Measurements from ENCODE around the gene BRD3. TPM values are rescaled to one million over a fixed set of nuclear protein-coding genes. Genes with fewer than 3 reads are reported as not detected.
"Not testable (repeated sequence)": the region's sequence is repeated elsewhere in the genome, so short reads cannot be mapped to it uniquely, and the experiment has no call there.

BRD3 gene
- total RNA-seq, 1 donor from 2014 or later, result 19.9 TPM

DNA sequence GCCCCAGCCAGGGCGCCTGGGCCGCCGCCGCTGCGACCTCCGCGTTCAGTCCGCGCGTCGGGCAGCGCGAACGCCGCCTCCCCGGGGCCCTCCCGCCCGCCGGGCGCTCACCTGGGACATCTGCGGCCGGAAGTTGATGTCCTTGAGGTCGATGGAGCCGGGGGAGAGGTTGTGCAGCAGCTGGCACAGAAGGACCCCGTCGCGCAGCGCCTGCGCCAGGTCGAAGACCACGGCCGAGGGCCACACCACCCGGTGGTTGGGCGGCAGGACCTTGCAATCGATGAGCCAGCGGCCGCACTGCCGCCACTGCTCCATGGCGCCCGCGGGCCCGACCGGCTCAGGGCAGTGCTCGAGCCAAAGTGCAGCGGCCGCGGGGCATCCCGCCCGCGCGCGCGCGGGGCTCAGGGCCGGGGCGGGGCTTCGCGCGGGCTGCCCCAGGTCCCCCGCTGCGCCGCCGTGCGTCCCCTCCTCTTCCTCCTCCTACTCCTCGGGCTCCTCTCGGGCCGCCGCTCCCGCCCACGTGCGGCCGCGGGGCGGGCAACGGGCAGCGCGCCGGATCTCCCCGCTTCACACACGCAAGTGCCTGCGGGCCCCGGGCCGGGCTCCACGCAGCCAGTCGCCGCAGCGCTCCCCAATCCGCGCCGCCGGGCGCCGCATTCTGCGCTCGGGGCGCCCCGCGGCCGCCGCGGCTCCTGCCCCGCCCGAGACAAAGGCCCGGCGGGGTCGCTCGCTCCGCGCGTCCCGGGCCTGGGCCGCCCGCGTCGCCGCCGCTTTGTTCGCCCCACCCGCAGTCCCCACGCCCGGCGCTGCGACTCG lies 75.7 kb downstream of the BRD3 start, which contains the start of gene VAV2:
TSS of gene VAV2 (minus strand) at position 361 of the 816 bp plus-strand sequence. CDS start at position 315, 46 bp downstream.
- H3K4me3 ChIP-seq (ENCODE audit: low read depth, low read length), result peak within 1 kb of the TSS; percentile 88
- DNase-seq (ENCODE audit: low read depth), result no peak
- TF ChIP-seq, protein P1, sequence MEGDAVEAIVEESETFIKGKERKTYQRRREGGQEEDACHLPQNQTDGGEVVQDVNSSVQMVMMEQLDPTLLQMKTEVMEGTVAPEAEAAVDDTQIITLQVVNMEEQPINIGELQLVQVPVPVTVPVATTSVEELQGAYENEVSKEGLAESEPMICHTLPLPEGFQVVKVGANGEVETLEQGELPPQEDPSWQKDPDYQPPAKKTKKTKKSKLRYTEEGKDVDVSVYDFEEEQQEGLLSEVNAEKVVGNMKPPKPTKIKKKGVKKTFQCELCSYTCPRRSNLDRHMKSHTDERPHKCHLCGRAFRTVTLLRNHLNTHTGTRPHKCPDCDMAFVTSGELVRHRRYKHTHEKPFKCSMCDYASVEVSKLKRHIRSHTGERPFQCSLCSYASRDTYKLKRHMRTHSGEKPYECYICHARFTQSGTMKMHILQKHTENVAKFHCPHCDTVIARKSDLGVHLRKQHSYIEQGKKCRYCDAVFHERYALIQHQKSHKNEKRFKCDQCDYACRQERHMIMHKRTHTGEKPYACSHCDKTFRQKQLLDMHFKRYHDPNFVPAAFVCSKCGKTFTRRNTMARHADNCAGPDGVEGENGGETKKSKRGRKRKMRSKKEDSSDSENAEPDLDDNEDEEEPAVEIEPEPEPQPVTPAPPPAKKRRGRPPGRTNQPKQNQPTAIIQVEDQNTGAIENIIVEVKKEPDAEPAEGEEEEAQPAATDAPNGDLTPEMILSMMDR (conservative IDR thresholded peaks at IDR 0.05; ENCODE audit: low read depth, low read length), result no peak

DNA sequence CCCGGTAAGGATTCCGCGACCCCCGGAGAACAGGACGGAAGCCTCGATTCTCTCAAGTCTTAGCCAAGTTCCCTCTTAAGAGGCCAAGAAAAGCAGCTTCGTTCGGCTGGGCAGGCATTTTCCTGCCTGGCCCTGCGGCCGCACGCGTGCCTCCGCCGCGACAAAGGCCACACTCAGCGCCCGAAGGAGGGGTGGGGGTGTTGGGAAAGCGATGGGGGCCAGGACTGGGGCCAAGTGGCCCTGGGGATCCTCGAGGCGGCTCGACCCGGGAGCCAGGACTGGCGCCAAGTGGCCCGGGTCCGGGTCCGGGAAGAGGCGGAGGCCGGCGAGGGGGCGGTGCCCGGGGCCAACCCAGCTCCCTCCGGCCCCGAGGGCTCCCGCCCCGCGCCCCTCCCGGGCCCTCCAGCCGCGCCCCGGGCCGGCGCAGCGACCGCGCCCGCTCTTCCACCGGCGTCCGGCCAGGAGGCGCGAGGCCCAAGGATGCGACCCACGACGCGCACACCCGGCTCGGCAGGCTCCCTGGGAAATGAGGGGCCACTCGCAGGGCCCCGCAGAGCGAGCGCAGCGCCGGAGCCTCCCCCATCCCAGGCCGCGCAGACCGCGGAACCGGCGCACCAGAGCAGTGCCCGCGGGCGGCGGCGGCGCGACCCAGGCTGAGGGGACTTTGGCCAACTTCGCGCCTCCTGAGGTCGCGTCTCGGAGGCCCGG lies 76.5 kb downstream of the BRD3 start:
- no peak for DNase-seq (ENCODE audit: low read depth)
- peak overlapping the region; percentile 88 for H3K4me3 ChIP-seq (ENCODE audit: low read depth, low read length)
- TF ChIP-seq, protein P1 (conservative IDR thresholded peaks at IDR 0.05; ENCODE audit: low read depth, low read length), result no peak

DNA sequence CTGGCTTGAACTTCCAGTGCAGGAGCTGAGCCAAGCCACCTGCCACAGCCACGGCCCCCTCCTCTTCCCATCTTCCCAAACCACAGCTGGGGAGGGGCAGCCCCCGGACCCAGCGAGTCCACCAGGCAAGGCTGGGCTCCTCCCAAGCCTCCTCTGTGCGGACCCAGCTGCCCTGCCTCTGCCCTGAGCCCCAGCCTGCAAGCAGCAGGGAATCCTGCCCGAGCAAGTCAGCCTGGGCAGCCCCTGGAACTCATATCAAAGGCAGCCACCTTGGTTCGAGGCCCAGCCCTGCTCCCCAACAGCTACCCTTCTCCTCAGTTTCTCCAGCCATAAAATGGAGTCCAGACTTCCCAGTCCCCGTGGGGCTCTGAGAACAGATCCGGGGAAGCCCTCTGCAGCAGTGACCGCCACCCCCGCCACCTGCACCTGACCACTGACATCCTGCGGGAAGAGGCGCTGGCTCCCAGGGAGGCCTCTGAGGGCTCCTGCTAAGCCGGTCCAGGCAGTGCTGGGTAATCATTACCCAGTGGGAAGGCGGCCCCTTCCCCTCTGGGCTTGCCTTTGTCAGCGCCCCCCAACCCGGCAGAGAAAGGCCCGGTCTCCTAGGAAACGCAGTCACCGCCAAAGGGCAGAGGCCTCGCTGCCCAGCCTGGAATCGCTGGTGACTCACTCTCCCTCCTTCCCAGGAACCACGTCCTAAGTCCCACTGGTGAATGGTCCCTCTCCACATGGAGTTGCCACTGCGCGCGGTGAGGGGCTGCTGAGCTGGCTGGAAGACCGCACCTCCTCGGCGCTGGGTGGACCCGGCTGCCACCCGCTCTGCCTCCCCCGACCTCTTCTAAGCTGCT lies 77.2 kb downstream of the BRD3 start:
- TF ChIP-seq, protein P1 (conservative IDR thresholded peaks at IDR 0.05; ENCODE audit: low read depth, low read length), result no peak
- DNase-seq (ENCODE audit: low read depth), result peak; percentile 69
- peak overlapping the region; percentile 88 for H3K4me3 ChIP-seq (ENCODE audit: low read depth, low read length)

DNA sequence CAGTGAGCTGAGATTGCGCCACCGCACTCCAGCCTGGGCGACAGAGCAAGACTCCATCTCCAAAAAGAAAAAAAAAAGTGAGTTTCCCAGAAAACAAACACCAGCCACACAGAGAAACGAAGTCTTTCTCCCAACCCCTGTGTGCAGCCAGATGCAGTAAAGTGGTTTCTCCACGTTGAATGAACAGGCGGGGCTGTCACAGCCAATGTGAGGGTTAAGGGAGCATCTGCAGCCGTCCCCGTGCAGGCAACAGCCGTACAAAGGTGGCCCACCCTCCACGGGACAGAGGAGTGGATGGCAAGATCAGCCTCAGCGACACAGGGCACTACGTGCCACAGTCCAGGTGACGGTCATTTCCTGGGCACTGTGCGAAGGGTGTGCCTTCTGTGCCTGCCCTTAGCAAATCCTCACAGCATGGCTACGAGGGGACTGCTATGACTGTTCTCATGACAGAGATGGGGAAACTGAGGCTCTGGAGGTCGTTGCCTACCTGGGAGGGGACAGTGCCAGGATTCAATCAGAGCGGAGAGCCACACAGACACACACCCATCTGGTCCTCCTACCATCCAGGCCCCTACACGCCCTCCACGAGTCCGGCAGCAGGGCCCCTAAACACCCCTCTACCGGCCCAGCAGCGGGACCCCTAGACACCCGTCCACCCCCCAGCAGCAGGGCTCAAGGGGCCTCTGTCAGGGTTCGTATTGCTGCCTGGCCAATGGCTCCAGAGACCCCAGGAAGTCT lies 78.0 kb downstream of the BRD3 start:
- DNase-seq (ENCODE audit: low read depth), result no peak
- H3K4me3 ChIP-seq (ENCODE audit: low read depth, low read length), result peak overlapping the region; percentile 88

DNA sequence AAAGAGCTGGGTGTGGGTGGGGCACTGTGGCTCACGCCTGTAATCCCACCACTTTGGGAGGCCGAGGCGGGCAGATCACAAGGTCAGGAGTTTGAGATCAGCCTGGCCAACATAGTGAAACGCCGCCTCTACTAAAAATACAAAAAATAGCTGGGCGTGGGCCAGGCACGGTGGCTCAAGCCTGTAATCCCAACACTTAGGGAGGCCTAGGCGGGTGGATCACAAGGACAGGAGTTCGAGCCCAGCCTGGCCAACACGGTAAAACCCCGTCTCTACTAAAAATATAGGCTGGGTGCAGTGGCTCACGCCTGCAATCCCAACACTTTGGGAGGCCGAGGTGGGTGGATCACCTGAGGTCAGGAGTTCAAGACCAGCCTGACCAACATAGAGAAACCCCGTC lies 79.1 kb downstream of the BRD3 start:
- not testable (repeated sequence) for H3K4me3 ChIP-seq (ENCODE audit: low read depth, low read length)

More for the DNA sequence above, 78.0 kb downstream of the BRD3 start:
- TF ChIP-seq, protein P1 (conservative IDR thresholded peaks at IDR 0.05; ENCODE audit: low read depth, low read length), result no peak

DNA sequence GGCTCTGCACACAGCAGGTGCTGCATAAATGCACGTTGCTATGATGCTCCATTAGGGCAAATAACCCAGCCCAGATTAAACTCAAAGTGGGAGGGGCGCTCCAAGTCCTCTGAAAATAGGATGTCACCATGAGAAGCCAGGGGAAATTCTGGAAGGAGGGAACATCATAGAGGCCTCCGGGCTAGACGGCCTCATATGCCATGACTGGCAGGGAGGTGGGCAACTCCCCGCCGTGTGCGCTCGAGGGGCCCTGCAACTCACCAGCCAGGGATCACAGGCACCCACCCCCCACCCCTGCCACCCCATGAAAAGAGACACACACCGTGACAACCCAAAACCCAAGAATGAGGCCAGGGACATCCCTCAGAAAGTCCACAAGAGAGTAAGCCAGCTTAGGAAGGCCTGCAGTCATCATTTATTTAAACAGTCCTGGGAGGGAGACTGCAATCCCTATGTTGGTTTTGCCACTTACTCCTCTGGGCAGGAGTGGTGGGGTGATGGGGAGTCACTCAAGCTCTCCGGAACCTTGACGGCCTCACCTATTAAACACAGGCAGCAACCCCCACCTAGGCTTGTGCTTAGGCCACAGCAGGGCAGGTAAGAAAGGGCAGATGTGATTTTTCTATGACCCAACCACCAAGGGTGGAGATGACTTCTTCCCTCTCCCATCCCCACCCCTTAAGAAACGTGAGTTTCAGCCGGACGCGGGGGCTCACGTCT lies 79.7 kb downstream of the BRD3 start:
- H3K4me3 ChIP-seq (ENCODE audit: low read depth, low read length), result no peak overlapping the region
- no peak for DNase-seq (ENCODE audit: low read depth)
- TF ChIP-seq, protein P1 (conservative IDR thresholded peaks at IDR 0.05; ENCODE audit: low read depth, low read length), result no peak

More for the DNA sequence above, 79.1 kb downstream of the BRD3 start:
- not testable (repeated sequence) for DNase-seq (ENCODE audit: low read depth)

Data from epithelial cell of proximal tubule (primary cell).